ENCODE measurements around the gene SLC35F1. TPM values are rescaled to one million over a fixed set of nuclear protein-coding genes. Genes with fewer than 3 reads are reported as not detected.

Gene SLC35F1
- total and polyA plus RNA-seq, 9 of the 15 experiments (the other 6 are each of a cell fraction or from before 2014, with no cell fraction given), result 0.03 to 0.06 TPM; not detected in 7

DNA sequence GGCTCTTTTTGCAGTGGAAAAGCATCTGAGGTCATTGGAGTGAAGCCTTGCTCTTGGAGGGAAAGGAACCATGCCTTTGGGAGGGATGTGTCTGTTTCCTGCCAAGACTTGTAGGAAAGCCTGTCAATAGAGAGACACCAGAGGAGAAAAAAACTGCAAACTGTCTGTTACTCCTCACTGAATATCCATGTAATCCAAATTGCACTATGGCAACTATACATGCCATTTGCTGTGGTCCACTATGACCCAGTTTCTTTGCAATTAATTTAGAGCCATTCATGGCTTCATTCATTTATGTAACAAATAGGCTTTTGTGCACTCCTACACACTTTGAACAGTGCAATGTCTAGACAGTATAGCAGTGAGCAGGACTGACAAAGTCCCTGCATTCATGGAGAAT lies 296.5 kb downstream of the SLC35F1 start:
- no peaks in the 10 kb centered on the region for H3K36me3 ChIP-seq (ENCODE audit: control insufficient read depth, insufficient read depth, low read length)
- no peak overlapping the region for H3K4me3 ChIP-seq
- intact Hi-C loops (cut with micrococcal nuclease) (no loop called here), in situ Hi-C loops (cut with MboI) (no loop called here)
- no peak for ATAC-seq
- CTCF ChIA-PET (ENCODE audit: low intra/inter-chr PET ratio), result no interaction called here
- no peaks in the 10 kb centered on the region for H3K9me3 ChIP-seq (replicated peaks; ENCODE audit: control insufficient read depth, insufficient read depth, low read depth, low read length)
- no TSS peak for BruUV-seq (replicated peaks)
- no peaks in the 10 kb centered on the region for H3K4me1 ChIP-seq (replicated peaks in 1 of 2; ENCODE audit: control insufficient read depth in 2 of 2, insufficient read depth in 2 of 2, low read length in 2 of 2)
- no peak overlapping the region for H3K4me2 ChIP-seq (ENCODE audit: insufficient read depth, low read length)
- H2AFZ ChIP-seq (ENCODE audit: low read depth, low read length), result no peak overlapping the region
- POLR2A ChIA-PET, result no interaction called here
- DNase-seq (ENCODE audit: extremely low read depth in 1 of 4, low spot score in 3 of 4), result no peak
- H3K9me1 ChIP-seq (ENCODE audit: control insufficient read depth, insufficient read depth, low read length), result no peaks in the 10 kb centered on the region
- no peaks in the 10 kb centered on the region for H3K27me3 ChIP-seq (ENCODE audit: control insufficient read depth in 2 of 2, insufficient read depth in 2 of 2, low read length in 2 of 2)
- no peaks in the 10 kb centered on the region for H4K20me1 ChIP-seq (replicated peaks; ENCODE audit: control insufficient read depth, insufficient read depth, low read length)
- H3K9ac ChIP-seq (ENCODE audit: insufficient read depth in 1 of 2, low read depth in 2 of 2, low read length in 2 of 2), result no peak overlapping the region
- no peak overlapping the region for H3K27ac ChIP-seq (ENCODE audit: extremely low read depth, low read depth, low read length)
- FAIRE-seq, result no peak
- TF ChIP-seq, protein P1, sequence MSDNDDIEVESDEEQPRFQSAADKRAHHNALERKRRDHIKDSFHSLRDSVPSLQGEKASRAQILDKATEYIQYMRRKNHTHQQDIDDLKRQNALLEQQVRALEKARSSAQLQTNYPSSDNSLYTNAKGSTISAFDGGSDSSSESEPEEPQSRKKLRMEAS (CRISPR knock-in tag; IDR thresholded peaks at IDR 0.05), result no peak
- TF ChIP-seq ZNF780A (CRISPR knock-in tag; IDR thresholded peaks at IDR 0.05) (no peak), ARID3A (IDR thresholded peaks at IDR 0.05; ENCODE audit: borderline replicate concordance, low read depth, low read length) (no peak), ZKSCAN3 (CRISPR knock-in tag; IDR thresholded peaks at IDR 0.05) (no peak), DDX20 (tag; IDR thresholded peaks at IDR 0.05; ENCODE audit: low read depth) (no peak), ZNF212 (CRISPR knock-in tag; IDR thresholded peaks at IDR 0.05) (no peak), CHD2 (IDR thresholded peaks at IDR 0.05; ENCODE audit: low read depth, low read length) (no peak), NUFIP1 (IDR thresholded peaks at IDR 0.05; ENCODE audit: partially characterized antibody) (no peak), NFRKB (IDR thresholded peaks at IDR 0.05; ENCODE audit: low read depth) (no peak), BDP1 (IDR thresholded peaks at IDR 0.05; ENCODE audit: insufficient read depth, insufficient read length) (no peak), ADNP (tag; IDR thresholded peaks at IDR 0.05) (no peak), ZNF79 (CRISPR knock-in tag; IDR thresholded peaks at IDR 0.05; ENCODE audit: low read depth) (no peak), BCL6 (CRISPR knock-in tag; IDR thresholded peaks at IDR 0.05) (no peak), PBX2 (CRISPR knock-in tag; IDR thresholded peaks at IDR 0.05; ENCODE audit: low read depth) (no peak), PBX2 (tag; conservative IDR thresholded peaks at IDR 0.05; ENCODE audit: low read depth) (no peak), SAFB2 (IDR thresholded peaks at IDR 0.05; ENCODE audit: borderline replicate concordance, low read depth, low read length, severe bottlenecking) (no peak)
- TF ChIP-seq, protein P2, sequence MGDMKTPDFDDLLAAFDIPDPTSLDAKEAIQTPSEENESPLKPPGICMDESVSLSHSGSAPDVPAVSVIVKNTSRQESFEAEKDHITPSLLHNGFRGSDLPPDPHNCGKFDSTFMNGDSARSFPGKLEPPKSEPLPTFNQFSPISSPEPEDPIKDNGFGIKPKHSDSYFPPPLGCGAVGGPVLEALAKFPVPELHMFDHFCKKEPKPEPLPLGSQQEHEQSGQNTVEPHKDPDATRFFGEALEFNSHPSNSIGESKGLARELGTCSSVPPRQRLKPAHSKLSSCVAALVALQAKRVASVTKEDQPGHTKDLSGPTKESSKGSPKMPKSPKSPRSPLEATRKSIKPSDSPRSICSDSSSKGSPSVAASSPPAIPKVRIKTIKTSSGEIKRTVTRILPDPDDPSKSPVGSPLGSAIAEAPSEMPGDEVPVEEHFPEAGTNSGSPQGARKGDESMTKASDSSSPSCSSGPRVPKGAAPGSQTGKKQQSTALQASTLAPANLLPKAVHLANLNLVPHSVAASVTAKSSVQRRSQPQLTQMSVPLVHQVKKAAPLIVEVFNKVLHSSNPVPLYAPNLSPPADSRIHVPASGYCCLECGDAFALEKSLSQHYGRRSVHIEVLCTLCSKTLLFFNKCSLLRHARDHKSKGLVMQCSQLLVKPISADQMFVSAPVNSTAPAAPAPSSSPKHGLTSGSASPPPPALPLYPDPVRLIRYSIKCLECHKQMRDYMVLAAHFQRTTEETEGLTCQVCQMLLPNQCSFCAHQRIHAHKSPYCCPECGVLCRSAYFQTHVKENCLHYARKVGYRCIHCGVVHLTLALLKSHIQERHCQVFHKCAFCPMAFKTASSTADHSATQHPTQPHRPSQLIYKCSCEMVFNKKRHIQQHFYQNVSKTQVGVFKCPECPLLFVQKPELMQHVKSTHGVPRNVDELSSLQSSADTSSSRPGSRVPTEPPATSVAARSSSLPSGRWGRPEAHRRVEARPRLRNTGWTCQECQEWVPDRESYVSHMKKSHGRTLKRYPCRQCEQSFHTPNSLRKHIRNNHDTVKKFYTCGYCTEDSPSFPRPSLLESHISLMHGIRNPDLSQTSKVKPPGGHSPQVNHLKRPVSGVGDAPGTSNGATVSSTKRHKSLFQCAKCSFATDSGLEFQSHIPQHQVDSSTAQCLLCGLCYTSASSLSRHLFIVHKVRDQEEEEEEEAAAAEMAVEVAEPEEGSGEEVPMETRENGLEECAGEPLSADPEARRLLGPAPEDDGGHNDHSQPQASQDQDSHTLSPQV (IDR thresholded peaks at IDR 0.05), result no peak
- no peaks in the 10 kb centered on the region for H3K79me2 ChIP-seq (ENCODE audit: control insufficient read depth, insufficient read depth, low read length)
